ENCODE measurements around the gene ZSWIM4.

The ZSWIM4 gene

DNA sequence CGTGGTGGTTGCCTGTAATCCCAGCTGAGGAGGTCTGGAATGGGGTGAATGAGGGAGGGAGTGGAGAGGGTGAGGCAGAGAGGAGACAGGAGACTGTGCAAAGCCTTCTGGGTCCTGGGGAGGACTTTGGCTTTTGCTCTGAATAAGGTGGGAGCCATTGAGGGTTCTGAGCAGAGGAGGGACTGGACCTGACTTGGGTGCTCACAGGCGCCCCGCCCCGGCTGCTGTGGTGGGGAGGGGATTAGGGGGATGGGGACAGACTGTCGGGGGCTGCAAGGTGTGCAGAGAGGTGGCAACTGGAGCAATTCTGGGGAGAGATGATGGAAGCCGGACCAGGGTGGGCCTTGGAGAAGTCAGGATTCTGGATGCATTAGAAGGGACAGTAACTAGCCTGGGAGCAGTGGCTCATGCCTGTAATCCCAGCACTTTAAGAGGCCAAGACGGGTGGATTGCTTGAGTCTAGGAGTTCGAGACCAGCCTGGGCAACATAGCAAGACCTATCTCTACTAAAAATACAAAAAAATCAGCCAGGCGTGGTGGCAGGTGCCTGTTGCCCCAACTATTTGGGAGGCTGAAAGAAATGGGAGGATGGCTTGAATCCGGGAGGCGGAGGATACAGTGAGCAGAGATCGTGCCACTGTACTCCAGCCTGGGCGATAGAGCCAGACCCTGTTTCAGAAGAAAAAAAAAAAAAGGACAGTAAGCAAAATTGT, 65.6 kb downstream of the ZSWIM4 start:
- TF ChIP-seq, protein P1, sequence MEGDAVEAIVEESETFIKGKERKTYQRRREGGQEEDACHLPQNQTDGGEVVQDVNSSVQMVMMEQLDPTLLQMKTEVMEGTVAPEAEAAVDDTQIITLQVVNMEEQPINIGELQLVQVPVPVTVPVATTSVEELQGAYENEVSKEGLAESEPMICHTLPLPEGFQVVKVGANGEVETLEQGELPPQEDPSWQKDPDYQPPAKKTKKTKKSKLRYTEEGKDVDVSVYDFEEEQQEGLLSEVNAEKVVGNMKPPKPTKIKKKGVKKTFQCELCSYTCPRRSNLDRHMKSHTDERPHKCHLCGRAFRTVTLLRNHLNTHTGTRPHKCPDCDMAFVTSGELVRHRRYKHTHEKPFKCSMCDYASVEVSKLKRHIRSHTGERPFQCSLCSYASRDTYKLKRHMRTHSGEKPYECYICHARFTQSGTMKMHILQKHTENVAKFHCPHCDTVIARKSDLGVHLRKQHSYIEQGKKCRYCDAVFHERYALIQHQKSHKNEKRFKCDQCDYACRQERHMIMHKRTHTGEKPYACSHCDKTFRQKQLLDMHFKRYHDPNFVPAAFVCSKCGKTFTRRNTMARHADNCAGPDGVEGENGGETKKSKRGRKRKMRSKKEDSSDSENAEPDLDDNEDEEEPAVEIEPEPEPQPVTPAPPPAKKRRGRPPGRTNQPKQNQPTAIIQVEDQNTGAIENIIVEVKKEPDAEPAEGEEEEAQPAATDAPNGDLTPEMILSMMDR (IDR thresholded peaks at IDR 0.05; ENCODE audit: low read depth, low read length), result no peak
- DNase-seq, result no peak
- Histone ChIP-seq H3K36me3 (no peaks in the 10 kb centered on the region), H3K9me3 (no peaks in the 10 kb centered on the region), H3K27me3 (peaks cover 12% of the 10 kb centered on the region), H3K4me3 (ENCODE audit: low read depth, low read length) (no peak overlapping the region), H3K4me1 (peaks cover 8% of the 10 kb centered on the region)

DNA sequence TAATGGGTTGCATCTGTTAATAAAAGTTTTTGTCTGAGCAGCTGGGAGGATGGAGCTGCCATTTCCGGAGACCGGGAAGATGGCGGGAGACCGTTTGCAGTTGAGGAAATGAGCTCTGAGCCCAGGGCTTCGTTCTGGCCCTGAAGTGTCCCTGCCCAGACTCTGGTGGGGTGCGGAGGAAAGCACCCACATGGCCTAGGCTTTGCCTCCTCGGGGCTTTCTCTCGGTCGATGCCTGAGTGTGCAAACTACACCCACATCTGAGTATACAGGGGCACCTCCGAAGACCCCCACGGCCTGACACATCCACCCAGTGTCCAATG, 66.1 kb downstream of the ZSWIM4 start:
- no peaks in the 10 kb centered on the region for H3K9me3 ChIP-seq
- H3K4me1 ChIP-seq, result peaks cover 8% of the 10 kb centered on the region
- no peak overlapping the region for H3K4me3 ChIP-seq (ENCODE audit: low read depth, low read length)
- TF ChIP-seq, protein P1 (IDR thresholded peaks at IDR 0.05; ENCODE audit: low read depth, low read length), result no peak
- H3K27me3 ChIP-seq, result peaks cover 17% of the 10 kb centered on the region
- DNase-seq, result no peak
- H3K36me3 ChIP-seq, result no peaks in the 10 kb centered on the region

DNA sequence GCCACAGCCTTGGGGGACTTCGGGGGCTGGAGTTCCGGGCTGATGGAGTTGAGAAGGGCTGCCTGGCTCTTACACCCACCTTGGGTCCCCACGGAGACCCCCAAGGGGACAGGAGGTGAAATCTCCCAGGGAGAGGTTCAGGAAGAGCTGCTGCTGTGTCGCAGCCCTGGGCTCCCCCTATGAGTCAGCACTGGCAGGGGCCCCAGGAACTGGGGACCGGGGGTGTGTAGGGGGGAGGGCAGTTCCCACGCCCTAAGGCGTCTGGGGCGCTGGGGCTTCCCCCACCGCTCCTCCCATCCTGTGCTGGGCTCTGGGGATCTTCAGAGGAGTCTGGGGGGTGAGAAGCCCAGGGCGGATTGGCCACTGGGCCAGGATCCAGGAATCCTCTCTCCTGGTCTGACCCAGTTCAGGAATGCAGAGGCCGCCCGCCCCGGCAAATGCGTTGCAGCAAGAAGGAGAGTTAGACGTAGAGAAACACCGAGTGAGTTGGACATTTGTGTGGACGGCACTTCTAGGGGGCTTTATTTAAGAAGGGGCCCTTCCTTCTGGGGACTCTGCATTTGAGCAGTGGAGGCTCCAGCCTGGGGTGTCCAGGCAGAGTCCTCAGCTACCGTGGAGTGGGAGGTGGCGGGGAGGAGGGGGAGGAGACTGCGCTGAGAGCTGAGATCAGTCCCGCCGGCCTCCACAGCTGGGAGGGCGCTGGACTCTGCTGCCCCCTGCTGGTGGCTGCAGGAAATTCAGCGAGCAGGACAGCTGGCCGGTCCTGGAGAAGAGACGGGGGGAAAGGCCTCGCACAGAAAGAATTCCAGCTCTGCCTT, 66.7 kb downstream of the ZSWIM4 start:
- Histone ChIP-seq H3K4me1 (peaks cover 8% of the 10 kb centered on the region), H3K4me3 (ENCODE audit: low read depth, low read length) (peak overlapping the region; percentile 63), H3K9me3 (no peaks in the 10 kb centered on the region), H3K27me3 (peaks cover 23% of the 10 kb centered on the region), H3K36me3 (no peaks in the 10 kb centered on the region)
- TF ChIP-seq, protein P1 (IDR thresholded peaks at IDR 0.05; ENCODE audit: low read depth, low read length), result peak; percentile 87
- DNase-seq, result peak; percentile 87

DNA sequence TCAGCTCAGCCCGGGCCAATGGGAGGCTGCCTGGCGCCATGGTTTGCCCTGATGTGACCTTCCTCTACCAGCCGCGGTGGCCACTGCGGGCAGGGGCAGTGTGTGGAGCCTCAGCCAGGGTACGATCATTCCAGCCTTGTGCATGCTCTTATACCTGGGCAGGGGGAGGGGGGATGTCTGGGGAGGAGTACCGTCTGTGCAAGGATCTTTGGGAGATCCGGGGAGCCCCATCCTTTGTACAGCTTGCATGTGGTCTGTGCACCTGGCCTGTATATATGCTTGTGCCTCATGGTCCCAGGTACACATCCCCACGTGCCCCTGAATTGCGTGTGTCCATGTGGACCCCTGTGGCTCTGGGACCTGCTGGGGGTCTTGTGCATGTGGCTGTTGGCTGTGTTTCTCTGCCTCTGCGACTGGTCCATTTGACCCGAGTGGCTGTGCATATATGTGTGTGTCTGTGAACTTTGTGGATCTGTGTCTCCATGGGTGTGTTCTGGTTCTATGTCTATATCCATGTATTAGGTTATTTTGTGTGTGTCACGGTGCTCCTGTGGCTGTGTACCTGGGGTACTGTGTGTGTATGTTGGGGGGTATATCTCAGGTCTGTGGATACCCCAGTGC, 68.9 kb downstream of the ZSWIM4 start:
- no peaks in the 10 kb centered on the region for H3K9me3 ChIP-seq
- TF ChIP-seq, protein P1 (IDR thresholded peaks at IDR 0.05; ENCODE audit: low read depth, low read length), result no peak
- H3K4me1 ChIP-seq, result peaks cover 8% of the 10 kb centered on the region
- no peak overlapping the region; the same call in 1 of the 2 replicates for H3K4me3 ChIP-seq (ENCODE audit: low read depth, low read length)
- no peak for DNase-seq
- H3K36me3 ChIP-seq, result no peaks in the 10 kb centered on the region
- H3K27me3 ChIP-seq, result peaks cover 23% of the 10 kb centered on the region

DNA sequence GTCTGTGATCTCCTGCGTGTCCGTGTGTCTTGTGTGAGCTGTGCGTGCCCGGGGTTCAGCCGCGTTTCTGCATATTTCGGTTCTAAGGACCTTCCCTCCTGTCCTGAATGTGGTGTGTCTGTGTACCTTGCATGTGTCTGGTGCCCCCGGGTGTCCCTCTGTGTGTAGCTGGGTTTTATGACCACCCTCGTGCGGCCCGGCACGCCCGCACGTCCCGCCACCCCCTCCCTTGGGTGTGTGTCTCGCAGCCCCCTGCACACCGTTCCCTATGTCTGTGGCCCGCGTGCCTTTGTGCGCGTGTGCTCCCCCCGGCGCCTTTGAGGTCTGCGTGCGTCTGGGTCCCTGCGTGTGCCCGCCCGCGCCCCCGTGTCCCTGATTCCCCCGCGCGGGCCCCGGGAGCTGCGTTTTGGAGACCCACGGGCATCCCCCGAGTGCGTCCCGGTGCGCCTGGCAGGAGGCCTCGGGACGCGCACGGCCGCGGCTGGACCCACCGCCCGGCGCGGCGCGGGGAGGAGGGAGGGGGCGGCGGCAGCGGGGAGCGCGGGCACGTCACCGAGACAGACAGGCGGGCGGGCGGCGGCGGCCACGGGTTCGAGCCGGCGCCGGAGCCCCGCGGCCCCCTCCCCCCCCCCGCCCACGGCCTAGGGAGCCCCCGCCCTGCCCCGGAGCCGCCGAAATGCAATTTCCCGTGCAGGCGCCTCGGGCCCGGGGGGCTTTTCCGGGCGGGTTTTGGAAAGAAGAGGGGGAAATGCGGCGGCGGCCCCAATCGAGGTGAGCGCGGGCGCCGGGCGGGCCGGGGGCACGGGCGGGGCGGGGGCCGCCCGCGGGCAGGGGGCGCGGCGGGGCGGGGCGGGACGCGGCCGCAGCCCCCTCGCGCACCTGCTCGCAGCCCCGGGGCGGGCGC, 69.7 kb downstream of the ZSWIM4 start:
- H3K27me3 ChIP-seq, result peaks cover 23% of the 10 kb centered on the region
- no peaks in the 10 kb centered on the region for H3K36me3 ChIP-seq
- peaks cover 8% of the 10 kb centered on the region for H3K4me1 ChIP-seq
- no peaks in the 10 kb centered on the region for H3K9me3 ChIP-seq
- peak overlapping the region; percentile 48; the same call in 1 of the 2 replicates for H3K4me3 ChIP-seq (ENCODE audit: low read depth, low read length)
- DNase-seq, result no peak
- TF ChIP-seq, protein P1 (IDR thresholded peaks at IDR 0.05; ENCODE audit: low read depth, low read length), result no peak
